Stomach smooth muscle (tissue), 2 donors: Measurements from ENCODE around the gene GRK1.

Experiments used
- H3K27ac ChIP-seq: one replicate; pipeline ENCODE4 v1.7.0; 2013; ENCODE audit warnings: mild to moderate bottlenecking, low read length, inconsistent platforms
- H3K27me3 ChIP-seq, 2 donors: one replicate each; pipeline ENCODE4 v1.7.0; 2013; ENCODE audit warnings: low read length in 2 of 2; ENCODE audit not compliant: insufficient read depth in 2 of 2, control insufficient read depth in 1 of 2
- H3K36me3 ChIP-seq, 2 donors: one replicate each; pipeline ENCODE4 v1.7.0; 2013; ENCODE audit warnings: low read length in 2 of 2; ENCODE audit not compliant: control insufficient read depth in 2 of 2, insufficient read depth in 2 of 2
- H3K4me1 ChIP-seq: one replicate; pipeline ENCODE4 v1.7.0; 2013; ENCODE audit warnings: low read length; ENCODE audit not compliant: control insufficient read depth, insufficient read depth
- H3K4me3 ChIP-seq, 2 donors: one replicate each; pipeline ENCODE4 v1.7.0; 2013; ENCODE audit warnings: low read length in 2 of 2
- H3K9ac ChIP-seq, 2 donors: one replicate each; pipeline ENCODE4 v1.7.0; 2013; ENCODE audit warnings: low read length in 2 of 2, mild to moderate bottlenecking in 1 of 2
- H3K9me3 ChIP-seq, 2 donors: one replicate each; pipeline ENCODE4 v1.7.0; 2013; ENCODE audit warnings: low read length in 2 of 2; ENCODE audit not compliant: control insufficient read depth in 2 of 2
- donor health status: healthy.
- donor health status: Pancreatic carcinoma.

GRK1 gene

GRCh38 chr13:113785051-113786010 lies 118.3 kb downstream of the GRK1 start:
- no peak overlapping the region for H3K4me3 ChIP-seq
- H3K27ac ChIP-seq = no peak overlapping the region
- H3K4me1 ChIP-seq = no peaks in the 10 kb centered on the region
- peaks cover 0 to 2% of the 10 kb centered on the region in 2 donors for H3K27me3 ChIP-seq
- H3K9ac ChIP-seq = no peak overlapping the region
- no peaks in the 10 kb centered on the region for H3K36me3 ChIP-seq
- no peaks in the 10 kb centered on the region for H3K9me3 ChIP-seq

- no peaks in the 10 kb centered on the region for H3K4me1 ChIP-seq
- H3K36me3 ChIP-seq = no peaks in the 10 kb centered on the region
- peaks cover 0 to 2% of the 10 kb centered on the region in 2 donors for H3K27me3 ChIP-seq
- no peak overlapping the region for H3K27ac ChIP-seq
- no peak overlapping the region for H3K4me3 ChIP-seq
- H3K9ac ChIP-seq = no peak overlapping the region
- H3K9me3 ChIP-seq = no peaks in the 10 kb centered on the region
Measured at GRCh38 chr13:113786262-113786841, 119.3 kb downstream of the GRK1 start.
